H1 (cell line): ENCODE results near the gene PTPRE. TPM values are rescaled to one million over a fixed set of nuclear protein-coding genes. Genes with fewer than 3 reads are reported as not detected.

Source experiments
- CTCF ChIA-PET: fragments of 300-600 bp; sonication (Branson Sonifier 250); formaldehyde crosslinking; loops from one replicate; lab custom pipeline; 2021; ENCODE audit not compliant: partially characterized antibody; lab: Charles Lee
- POLR2A ChIA-PET: fragments of 300-600 bp; sonication (Branson Sonifier 250); formaldehyde crosslinking; loops from one replicate; lab custom pipeline; 2021; ENCODE audit warnings: inconsistent platforms; ENCODE audit not compliant: partially characterized antibody; lab: Charles Lee
- DNase-seq, 2 experiments: peaks; one replicate each; pipeline versions ENCODE4 v3.0.0 to v3.0.0-alpha.2; 2010 to 2022; ENCODE audit warnings: low spot score in 2 of 2, low read depth in 1 of 2, mixed read lengths in 1 of 2
- FAIRE-seq: peaks from 2 replicates; lab custom pipeline; 2011; peaks lifted over from hg19 to GRCh38; lab: Jason Lieb, UNC
- H2AFZ ChIP-seq: 2 replicates; pipeline ENCODE4 v1.8.1; 2012; ENCODE audit warnings: low read length, inconsistent platforms
- H2AK5ac ChIP-seq: 2 replicates; pipeline ENCODE4 v1.6.1; 2013; ENCODE audit warnings: low read depth, low read length
- H2BK120ac ChIP-seq: replicated peaks from 2 replicates; pipeline ENCODE3; 2013; ENCODE audit warnings: low read depth, low read length, inconsistent platforms
- H2BK12ac ChIP-seq: 2 replicates; pipeline ENCODE4 v1.6.1; 2013; ENCODE audit warnings: low read depth, low read length
- H2BK15ac ChIP-seq: 2 replicates; pipeline ENCODE4 v1.6.1; 2013; ENCODE audit warnings: low read length
- H2BK20ac ChIP-seq: 2 replicates; pipeline ENCODE4 v1.6.1; 2013; ENCODE audit warnings: low read length
- H2BK5ac ChIP-seq: 2 replicates; pipeline ENCODE4 v1.6.1; 2013; ENCODE audit warnings: low read depth, low read length
- H3K14ac ChIP-seq: 2 replicates; pipeline ENCODE4 v1.6.1; 2013; ENCODE audit warnings: inconsistent platforms; ENCODE audit not compliant: insufficient read length
- H3K18ac ChIP-seq: 2 replicates; pipeline ENCODE4 v1.6.1; 2013; ENCODE audit warnings: low read length; ENCODE audit errors: extremely low read depth
- H3K23ac ChIP-seq: 2 replicates; pipeline ENCODE4 v1.6.1; 2013; ENCODE audit warnings: inconsistent platforms; ENCODE audit not compliant: insufficient read length
- H3K23me2 ChIP-seq: 2 replicates; pipeline ENCODE4 v1.6.1; 2013; ENCODE audit warnings: low read depth, low read length
- H3K27ac ChIP-seq: 2 replicates; pipeline ENCODE4 v1.6.1; 2011; ENCODE audit warnings: low read depth, low read length, inconsistent platforms
- H3K27me3 ChIP-seq, 4 experiments: replicated peaks in 1 of 4; 1 replicate in 1 of 4; 2 replicates in 3 of 4; pipeline versions ENCODE4 v1.6.1 to v1.8.1; 2011 to 2013; ENCODE audit warnings: low read length in 3 of 4, mild to moderate bottlenecking in 3 of 4, inconsistent platforms in 2 of 4, mixed read lengths in 2 of 4, moderate library complexity in 1 of 4; ENCODE audit not compliant: control insufficient read depth in 3 of 4, insufficient read depth in 3 of 4; ENCODE audit errors: extremely low read depth in 1 of 4
- H3K36me3 ChIP-seq, 4 experiments: 2 replicates each; pipeline versions ENCODE4 v1.6.1 to v1.8.1; 2011 to 2013; ENCODE audit warnings: mild to moderate bottlenecking in 4 of 4, low read length in 3 of 4, moderate library complexity in 2 of 4, control low read depth in 1 of 4, inconsistent platforms in 1 of 4; ENCODE audit not compliant: insufficient read depth in 4 of 4, control insufficient read depth in 2 of 4
- H3K4ac ChIP-seq: replicated peaks from 2 replicates; pipeline ENCODE3; 2013; ENCODE audit warnings: low read length, low read depth, mixed read lengths, inconsistent platforms; ENCODE audit not compliant: insufficient read length
- H3K4me1 ChIP-seq, 4 experiments: replicated peaks in 1 of 4; 1 replicate in 1 of 4; 2 replicates in 3 of 4; pipeline versions ENCODE4 v1.6.1 to v1.8.1; 2011 to 2013; ENCODE audit warnings: low read length in 3 of 4, inconsistent platforms in 2 of 4, mixed read lengths in 1 of 4; ENCODE audit not compliant: insufficient read depth in 4 of 4, control insufficient read depth in 3 of 4
- H3K4me2 ChIP-seq, 2 experiments: 2 replicates each; pipeline versions ENCODE4 v1.6.1 to v1.8.1; 2011 to 2013; ENCODE audit warnings: low read depth in 2 of 2, low read length in 2 of 2, control low read depth in 1 of 2, inconsistent platforms in 1 of 2, mild to moderate bottlenecking in 1 of 2; ENCODE audit not compliant: insufficient read depth in 1 of 2
- H3K4me3 ChIP-seq, 4 experiments: fragments of 200-600, 300-600 bp in 1 of 4; sonication (generic), shearing (Covaris generic), sonication (Bioruptor Twin) in 1 of 4; 2 replicates each; pipeline versions ENCODE4 v1.5.1 to v1.8.1; 2011 to 2016; ENCODE audit warnings: low read length in 4 of 4, low read depth in 3 of 4, control low read depth in 2 of 4, inconsistent platforms in 2 of 4, mild to moderate bottlenecking in 2 of 4, mixed read lengths in 1 of 4, moderate library complexity in 1 of 4; ENCODE audit not compliant: insufficient read depth in 2 of 4; ENCODE audit errors: extremely low read depth in 1 of 4
- H3K56ac ChIP-seq: replicated peaks from 2 replicates; pipeline ENCODE3; 2013; ENCODE audit warnings: low read depth, mild to moderate bottlenecking, mixed read lengths, low read length, inconsistent platforms; ENCODE audit not compliant: insufficient read length
- H3K79me1 ChIP-seq: 2 replicates; pipeline ENCODE4 v1.6.1; 2013; ENCODE audit warnings: low read depth, low read length, control low read depth
- H3K79me2 ChIP-seq, 2 experiments: 2 replicates each; pipeline versions ENCODE4 v1.6.1 to v1.8.1; 2012 to 2013; ENCODE audit warnings: low read length in 2 of 2, mild to moderate bottlenecking in 2 of 2, inconsistent platforms in 1 of 2; ENCODE audit not compliant: insufficient read depth in 2 of 2, control insufficient read depth in 1 of 2
- H3K9ac ChIP-seq, 4 experiments: replicated peaks in 1 of 4; 1 replicate in 1 of 4; 2 replicates in 3 of 4; pipeline versions ENCODE4 v1.6.1 to v1.8.1; 2011 to 2013; ENCODE audit warnings: low read depth in 3 of 4, low read length in 3 of 4, control low read depth in 2 of 4, mild to moderate bottlenecking in 2 of 4, moderate library complexity in 2 of 4, inconsistent platforms in 1 of 4; ENCODE audit errors: extremely low read depth in 1 of 4
- H3K9me3 ChIP-seq, 2 experiments: 2 replicates each; pipeline versions ENCODE4 v1.6.1 to v1.8.1; 2012 to 2013; ENCODE audit warnings: mild to moderate bottlenecking in 2 of 2, moderate library complexity in 2 of 2, control low read depth in 1 of 2, inconsistent platforms in 1 of 2, low read depth in 1 of 2, low read length in 1 of 2, mixed read lengths in 1 of 2; ENCODE audit not compliant: insufficient read depth in 2 of 2
- H4K20me1 ChIP-seq, 2 experiments: replicated peaks in 1 of 2; 2 replicates each; pipeline versions ENCODE3 to v1.8.1; 2011 to 2013; ENCODE audit warnings: inconsistent platforms in 2 of 2, low read length in 2 of 2, mild to moderate bottlenecking in 1 of 2; ENCODE audit not compliant: insufficient read depth in 2 of 2, control insufficient read depth in 1 of 2
- H4K5ac ChIP-seq: 2 replicates; pipeline ENCODE4 v1.6.1; 2013; ENCODE audit warnings: low read length, low read depth, mixed read lengths, inconsistent platforms; ENCODE audit not compliant: insufficient read length
- H4K8ac ChIP-seq: 2 replicates; pipeline ENCODE4 v1.8.0; 2013; ENCODE audit warnings: mild to moderate bottlenecking, moderate library complexity, low read length, inconsistent platforms; ENCODE audit not compliant: insufficient read depth; ENCODE audit errors: extremely low read depth
- H4K91ac ChIP-seq: replicated peaks from 2 replicates; pipeline ENCODE3; 2013; ENCODE audit warnings: low read length, mixed read lengths, inconsistent platforms; ENCODE audit not compliant: insufficient read length
- ATF3 ChIP-seq: IDR thresholded peaks from 2 replicates; pipeline ENCODE4 v1.6.1; 2011; ENCODE audit warnings: low read depth, mild to moderate bottlenecking, low read length; ENCODE audit not compliant: insufficient read depth
- BACH1 ChIP-seq: IDR thresholded peaks from 2 replicates; pipeline ENCODE4 v1.6.1; 2012; ENCODE audit warnings: low read length, improper control_type of control experiment
- GABPA ChIP-seq: IDR thresholded peaks from 2 replicates; pipeline ENCODE4 v1.6.1; 2011; ENCODE audit warnings: mild to moderate bottlenecking, low read length, moderate library complexity, borderline replicate concordance; ENCODE audit not compliant: insufficient read depth
- HDAC2 ChIP-seq, 2 experiments: fragments of 300-600 bp in 1 of 2; sonication (generic) in 1 of 2; IDR thresholded peaks; 2 replicates each; pipeline ENCODE4 v1.6.1; 2011 to 2012; ENCODE audit warnings: low read depth in 2 of 2, low read length in 2 of 2, mild to moderate bottlenecking in 2 of 2, moderate library complexity in 2 of 2, borderline replicate concordance in 1 of 2, inconsistent platforms in 1 of 2
- JUN ChIP-seq: IDR thresholded peaks from 2 replicates; pipeline ENCODE4 v1.6.1; 2011; ENCODE audit warnings: low read depth, mild to moderate bottlenecking, improper control_type of control experiment, low read length
- KDM1A ChIP-seq: fragments of 200-600, 300-600 bp; sonication (generic); IDR thresholded peaks from 2 replicates; pipeline ENCODE4 v1.7.1; 2016; ENCODE audit warnings: mild to moderate bottlenecking, low read length, borderline replicate concordance
- PHF8 ChIP-seq: fragments of 200-600 bp; sonication (generic); conservative IDR thresholded peaks from 2 replicates; pipeline ENCODE4 v1.7.1; 2012; ENCODE audit warnings: low read depth, mild to moderate bottlenecking, inconsistent platforms, low read length, moderate library complexity
- RAD21 ChIP-seq, 2 experiments: IDR thresholded peaks in 1 of 2; conservative IDR thresholded peaks in 1 of 2; 2 replicates each; pipeline ENCODE4 v1.6.1; 2011; ENCODE audit warnings: low read depth in 2 of 2, low read length in 2 of 2, improper control_type of control experiment in 1 of 2, inconsistent platforms in 1 of 2, mild to moderate bottlenecking in 1 of 2, moderate library complexity in 1 of 2
- TBP ChIP-seq: IDR thresholded peaks from 2 replicates; pipeline ENCODE4 v1.6.1; 2011; ENCODE audit warnings: low read depth, low read length, improper control_type of control experiment
- TCF12 ChIP-seq: IDR thresholded peaks from 2 replicates; pipeline ENCODE4 v1.6.1; 2011; ENCODE audit warnings: low read depth, mild to moderate bottlenecking, low read length
- polyA plus RNA-seq, 7 experiments: library from polyadenylated mRNA; depleted of rRNA in 3 of 7; stranded (reverse) in 5 of 7; unstranded in 2 of 7; fragments of >200 nt in 5 of 7; fragments of 200-250 nt in 2 of 7; gene quantifications; 1 replicate in 5 of 7; 2 replicates in 1 of 7; 4 replicates in 1 of 7; pipeline versions ENCODE4 v1.2.1 to v1.2.3, GENCODE V29; 2011 to 2013; ENCODE audit warnings: missing spikeins in 2 of 7, mixed read lengths in 2 of 7
- total RNA-seq: library from RNA; stranded (reverse); fragmentation: NEBNext Ultra II Directional; extraction: Animal tissue kit (Norgen Biotek cat#: 25700); gene quantifications from 2 replicates; pipeline ENCODE4 v1.2.1, GENCODE V29; 2021

PTPRE gene
- total and polyA plus RNA-seq, 2 of the 8 experiments (the other 6 are each of a cell fraction or from before 2014, with no cell fraction given): 0.33 to 0.54 TPM

DNA sequence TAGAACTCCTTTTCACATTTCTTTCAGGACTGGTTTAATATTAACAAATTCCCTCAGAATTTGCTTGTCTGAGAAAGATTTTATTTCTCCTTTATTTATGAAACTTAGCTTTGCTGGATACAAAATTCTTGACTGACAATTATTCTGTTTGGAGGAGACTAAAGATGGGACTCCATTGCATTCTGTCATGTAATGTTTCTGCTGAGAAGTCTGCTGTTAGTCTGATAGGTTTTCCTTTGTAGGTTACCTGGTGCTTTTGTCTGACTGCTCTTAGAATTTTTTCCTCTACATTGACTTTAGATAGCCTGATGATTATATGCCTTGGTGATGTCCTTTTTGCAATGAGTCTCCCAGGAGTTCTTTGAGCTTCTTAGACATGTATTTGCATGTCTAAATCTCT is 37.6 kb upstream of the PTPRE start:
- Histone ChIP-seq H2AK5ac (no peak overlapping the region), H3K56ac (no peak overlapping the region), H3K18ac (no peak overlapping the region), H3K9me3 (no peaks in the 10 kb centered on the region; a peak in 2 of 4 replicates), H3K23me2 (no peaks in the 10 kb centered on the region; the same call in 1 of the 2 replicates), H4K91ac (no peak overlapping the region), H3K4ac (no peak overlapping the region), H2BK20ac (no peak overlapping the region), H4K20me1 (no peaks in the 10 kb centered on the region), H3K4me3 (no peak overlapping the region), H3K79me1 (no peaks in the 10 kb centered on the region), H3K79me2 (no peaks in the 10 kb centered on the region), H3K27ac (no peak overlapping the region), H2BK15ac (no peak overlapping the region), H3K4me2 (no peak overlapping the region), H4K8ac (no peak overlapping the region), H2AFZ (no peak overlapping the region), H3K23ac (no peak overlapping the region), H3K4me1 (no peaks in the 10 kb centered on the region), H2BK120ac (no peak overlapping the region), H3K36me3 (no peaks in the 10 kb centered on the region), H3K27me3 (no peaks in the 10 kb centered on the region; a peak in 1 of 7 replicates), H2BK12ac (no peak overlapping the region)
- FAIRE-seq (no peak), DNase-seq (no peak)
- CTCF ChIA-PET: interaction anchor here (0.6 to 2.7 kb wide), 5 partner anchors 10 to 189 kb away, joined by 3 to 11 read pairs (median 6); no protein-coding TSS in a partner anchor
- POLR2A ChIA-PET: no interaction called here
- TF ChIP-seq ATF3: no peak
- TF ChIP-seq JUN: no peak
- no peak for TF ChIP-seq GABPA
- no peak for TF ChIP-seq RAD21 (IDR thresholded peaks at IDR 0.05 in 1 of 2, conservative IDR thresholded peaks at IDR 0.05 in 1 of 2; ENCODE audit: low read depth in 2 of 2, low read length in 2 of 2)
- TF ChIP-seq HDAC2 (IDR thresholded peaks at IDR 0.05; ENCODE audit: borderline replicate concordance in 1 of 2, low read depth in 2 of 2, low read length in 2 of 2): no peak
- no peak for TF ChIP-seq TBP
- no peak for TF ChIP-seq BACH1
- TF ChIP-seq PHF8: no peak
- no peak for TF ChIP-seq KDM1A
- no peak for TF ChIP-seq TCF12
- TF ChIP-seq, all 59 proteins: peak for 0
- Histone ChIP-seq H3K14ac (no peak overlapping the region), H2BK5ac (no peak overlapping the region), H3K9ac (no peak overlapping the region), H4K5ac (no peak overlapping the region)
